IMR-90 (cell line): ENCODE results near the gene ACSL1.

Source experiments
- CTCF ChIP-seq: conservative IDR thresholded peaks from 2 replicates; pipeline ENCODE4 v1.5.1; 2012; ENCODE audit warnings: mild to moderate bottlenecking, low read depth, low read length, improper control_type of control experiment
- ELK1 ChIP-seq: fragments of 150-350 bp; IDR thresholded peaks from 2 replicates; pipeline ENCODE4 v1.6.1; 2016; ENCODE audit warnings: low read depth, mild to moderate bottlenecking, low read length, moderate library complexity, borderline replicate concordance

- TF ChIP-seq ELK1 = no peak
- no peak for TF ChIP-seq CTCF
Measured at GRCh38 chr4:184851200-184851541, 25.4 kb upstream of the ACSL1 start.
